SK-N-MC (cell line): ENCODE measurements around the gene DHCR7.

Source experiments
- DNase-seq: peaks from one replicate; pipeline ENCODE4 v3.0.0-alpha.2; 2011; ENCODE audit warnings: low read depth, low spot score
- H3K27ac ChIP-seq: fragments of 200-600 bp; sonication (generic); 2 replicates; pipeline ENCODE4 v1.5.1; 2016; ENCODE audit warnings: mixed run types
- H3K36me3 ChIP-seq: fragments of 200-600 bp; sonication (generic); 2 replicates; pipeline ENCODE4 v1.6.1; 2017; ENCODE audit warnings: antibody characterized with exemption, low read length, mixed read lengths; ENCODE audit not compliant: insufficient read depth
- H3K4me3 ChIP-seq: fragments of 200-600 bp; sonication (generic); 2 replicates; pipeline ENCODE4 v1.5.1; 2016
- H3K9ac ChIP-seq: fragments of 200-600 bp; sonication (generic); 2 replicates; pipeline ENCODE4 v1.8.0; 2017; ENCODE audit warnings: mixed run types, mixed read lengths; ENCODE audit not compliant: insufficient read length
- H3K9me3 ChIP-seq: fragments of 200-600 bp; sonication (generic); 2 replicates; pipeline ENCODE4 v1.6.1; 2017; ENCODE audit warnings: low read depth, mild to moderate bottlenecking, antibody characterized with exemption, low read length, moderate library complexity, mixed read lengths
- EZH2 ChIP-seq: fragments of 200-600 bp; sonication (generic); IDR thresholded peaks from one replicate; pipeline ENCODE4 v1.6.1; 2017; ENCODE audit warnings: antibody characterized with exemption
- FOXP2 ChIP-seq: optimal IDR thresholded peaks from 2 replicates; pipeline ENCODE3; 2011; ENCODE audit warnings: mild to moderate bottlenecking, moderate library complexity; ENCODE audit not compliant: insufficient read depth; ENCODE audit errors: extremely low read length, control extremely low read depth
- POLR2AphosphoS5 ChIP-seq: IDR thresholded peaks from 2 replicates; pipeline ENCODE4 v1.6.1; 2012; ENCODE audit warnings: mild to moderate bottlenecking, low read depth, low read length, borderline replicate concordance

The DHCR7 gene

DNA sequence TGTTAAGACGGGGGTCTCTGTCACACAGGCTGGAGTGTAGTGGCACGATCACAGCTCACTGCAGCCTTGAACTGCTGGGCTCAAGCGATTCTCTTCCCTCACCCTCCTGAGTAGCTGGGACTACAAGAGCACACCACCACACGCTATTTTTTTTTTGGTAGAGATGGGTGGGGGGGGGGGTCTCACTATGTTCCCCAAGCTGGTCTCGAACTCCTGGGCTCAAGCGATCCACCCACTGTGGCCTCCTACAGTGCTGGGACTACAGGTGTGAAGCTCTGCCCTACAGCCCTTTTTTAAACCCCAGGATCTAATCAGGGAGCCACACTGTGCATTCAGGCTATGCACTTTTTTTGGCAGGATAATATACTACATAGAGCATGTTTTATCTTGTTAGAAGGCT is 1.4 kb upstream of the DHCR7 start:
- no peak for TF ChIP-seq EZH2
- no peak for TF ChIP-seq FOXP2
- TF ChIP-seq POLR2AphosphoS5 = no peak
- peaks cover 36% of the 10 kb centered on the region for H3K36me3 ChIP-seq
- H3K9ac ChIP-seq = peak overlapping the region; percentile 83
- H3K27ac ChIP-seq = no peak overlapping the region; the same call in 1 of the 2 replicates
- peak overlapping the region; percentile 93 for H3K4me3 ChIP-seq
- DNase-seq = no peak
- H3K9me3 ChIP-seq = no peaks in the 10 kb centered on the region

DNA sequence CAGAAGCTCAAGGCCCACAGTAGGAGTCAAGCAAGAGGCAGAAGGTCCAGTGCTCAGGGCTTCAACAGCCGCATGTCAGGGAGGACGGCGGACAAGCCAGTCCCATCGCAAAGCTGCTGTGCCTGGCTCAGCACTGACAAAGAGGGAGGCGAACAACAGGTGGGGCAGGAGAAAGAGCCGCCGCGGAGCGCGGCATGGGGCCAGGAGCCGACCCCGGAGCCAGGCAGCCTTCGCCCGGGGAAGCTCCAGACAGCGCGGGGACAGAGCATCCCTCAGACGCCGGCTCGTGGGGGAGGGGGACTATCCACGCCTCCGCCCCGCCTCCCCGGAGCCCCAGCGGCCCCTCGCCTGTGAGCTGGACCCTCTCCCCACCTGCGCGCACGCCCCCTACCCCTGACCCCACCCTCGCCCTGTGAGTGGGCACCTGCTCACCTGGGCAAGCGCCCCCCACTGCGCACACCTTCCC is 369 bp downstream of the DHCR7 start:
- Histone ChIP-seq H3K4me3 (peak overlapping the region; percentile 93), H3K36me3 (peaks cover 54% of the 10 kb centered on the region), H3K9ac (peak overlapping the region; percentile 68), H3K9me3 (no peaks in the 10 kb centered on the region), H3K27ac (peak overlapping the region; percentile 55; the same call in 1 of the 2 replicates)
- DNase-seq = no peak
- TF ChIP-seq EZH2 (no peak), FOXP2 (no peak), POLR2AphosphoS5 (no peak)

DNA sequence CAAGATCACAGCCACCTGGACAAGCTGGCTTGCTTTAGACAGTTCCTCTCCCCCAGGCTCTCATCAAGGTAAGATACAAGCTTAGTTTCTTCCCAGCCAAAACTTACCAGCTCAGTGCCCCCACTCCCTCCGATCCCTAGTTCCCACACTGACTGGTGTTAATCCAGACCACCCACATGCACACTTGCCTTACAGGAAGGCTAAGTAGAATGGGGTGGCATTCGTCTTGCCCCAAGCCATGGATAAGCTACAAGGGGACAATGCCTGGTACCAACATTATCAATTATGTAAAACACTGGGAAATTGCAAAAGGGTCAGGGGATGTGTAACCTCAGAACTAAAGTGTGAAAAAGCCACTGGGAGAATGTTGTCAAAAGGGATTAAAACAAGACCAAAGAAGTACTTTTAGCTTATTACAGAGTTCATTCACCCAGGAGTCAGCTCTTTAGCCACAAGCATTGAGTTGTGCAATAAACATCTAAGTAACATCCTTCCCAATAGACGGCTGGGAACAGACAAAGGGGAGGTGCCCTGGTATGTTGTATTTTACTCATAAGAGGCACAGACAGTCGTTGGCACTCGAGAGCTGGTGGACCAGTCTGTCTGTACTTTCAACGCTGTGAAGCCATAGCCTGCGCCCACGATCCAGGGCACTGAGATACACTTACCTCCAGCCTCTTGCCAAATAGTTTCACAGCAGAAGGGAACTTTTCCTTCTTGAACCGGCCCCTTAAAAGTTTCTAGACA is 1.1 kb downstream of the DHCR7 start:
- Histone ChIP-seq H3K9ac (peak overlapping the region; percentile 4), H3K9me3 (no peaks in the 10 kb centered on the region), H3K27ac (no peak overlapping the region), H3K36me3 (peaks cover 58% of the 10 kb centered on the region), H3K4me3 (peak overlapping the region; percentile 93)
- TF ChIP-seq EZH2 (no peak), POLR2AphosphoS5 (no peak), FOXP2 (no peak)
- DNase-seq = no peak

DNA sequence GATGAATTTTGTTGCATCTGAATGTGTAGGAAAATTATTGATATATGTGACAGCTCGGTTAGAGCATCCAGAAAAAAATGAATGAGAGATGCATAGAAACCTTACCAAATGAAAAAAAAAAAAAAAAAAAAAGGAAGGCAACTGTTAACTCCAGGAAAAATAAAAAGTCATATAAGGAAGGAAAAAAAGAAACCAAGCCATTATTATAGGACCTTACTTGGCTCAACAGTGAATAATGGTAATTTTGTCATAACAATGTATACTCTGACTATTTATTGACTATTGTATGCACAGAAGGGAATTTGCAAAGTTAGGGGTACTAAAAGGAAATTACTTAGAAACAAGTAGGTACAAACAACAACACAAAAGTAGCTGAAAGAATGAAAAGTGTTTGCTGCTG is 2.0 kb downstream of the DHCR7 start:
- Histone ChIP-seq H3K36me3 (peaks cover 61% of the 10 kb centered on the region), H3K27ac (no peak overlapping the region), H3K9me3 (no peaks in the 10 kb centered on the region), H3K4me3 (peak overlapping the region; percentile 93; the same call in 1 of the 2 replicates), H3K9ac (no peak overlapping the region)
- no peak for TF ChIP-seq FOXP2
- TF ChIP-seq EZH2 = no peak
- TF ChIP-seq POLR2AphosphoS5 = no peak
- DNase-seq = no peak

DNA sequence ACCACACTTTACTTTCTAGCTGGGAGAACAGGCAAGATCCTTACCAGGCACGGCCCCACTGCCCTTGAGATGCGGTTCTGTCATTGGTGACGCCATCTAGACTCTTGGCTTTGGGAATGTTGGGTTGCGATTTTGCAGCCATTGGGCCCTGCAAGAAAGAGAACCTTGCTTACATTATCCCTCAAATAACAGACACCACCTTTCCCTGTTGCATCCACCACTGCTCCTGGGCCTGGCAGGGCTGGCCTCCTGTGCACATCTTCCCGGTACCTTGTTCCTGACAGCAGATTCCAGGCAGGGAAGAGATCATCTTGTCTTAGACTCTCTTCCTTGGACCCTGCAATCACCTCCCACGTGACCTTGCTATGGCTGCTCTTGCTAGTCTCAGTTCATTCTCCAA is 3.4 kb downstream of the DHCR7 start:
- Histone ChIP-seq H3K27ac (no peak overlapping the region), H3K36me3 (peaks cover 74% of the 10 kb centered on the region), H3K9ac (no peak overlapping the region), H3K4me3 (no peak overlapping the region), H3K9me3 (no peaks in the 10 kb centered on the region)
- no peak for TF ChIP-seq EZH2
- no peak for TF ChIP-seq FOXP2
- TF ChIP-seq POLR2AphosphoS5 = no peak
- DNase-seq = no peak

DNA sequence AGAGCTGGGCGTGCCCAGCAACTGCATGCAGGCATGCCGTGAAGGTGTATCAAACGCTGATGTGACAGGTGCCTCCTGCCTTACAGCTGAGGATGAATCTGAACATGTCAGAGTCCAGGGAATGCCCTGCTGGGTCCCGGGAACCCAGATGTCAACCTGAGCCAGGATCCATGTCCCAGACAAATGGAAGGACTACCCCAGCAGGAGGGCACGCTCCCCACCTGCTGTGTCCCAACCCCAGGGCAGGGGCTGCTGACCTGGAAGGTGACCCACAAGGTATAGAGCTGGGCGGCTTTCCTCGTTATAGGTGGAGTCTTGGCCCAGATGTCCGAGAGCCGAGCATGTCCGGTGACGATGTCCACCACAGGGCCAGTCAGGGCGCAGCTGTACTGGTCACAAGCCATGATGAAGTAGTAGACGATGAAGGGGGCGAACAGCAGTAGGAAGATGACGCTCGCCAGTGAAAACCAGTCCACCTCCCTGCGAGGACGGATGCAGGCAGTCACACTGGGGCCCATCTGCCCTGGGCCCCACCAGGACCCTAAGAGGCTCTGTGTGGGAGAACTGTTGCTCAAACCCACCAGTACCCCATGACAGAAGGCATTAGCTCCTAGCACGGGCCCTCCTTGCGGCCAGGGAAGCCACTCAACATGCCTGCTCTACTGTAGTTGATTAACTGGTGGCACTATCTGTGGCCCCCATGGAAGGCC is 4.3 kb downstream of the DHCR7 start:
- no peaks in the 10 kb centered on the region for H3K9me3 ChIP-seq
- peaks cover 83% of the 10 kb centered on the region for H3K36me3 ChIP-seq
- TF ChIP-seq EZH2 (no peak), POLR2AphosphoS5 (no peak), FOXP2 (no peak)
- DNase-seq = no peak
- no peak overlapping the region for H3K27ac ChIP-seq
- no peak overlapping the region for H3K9ac ChIP-seq
- no peak overlapping the region for H3K4me3 ChIP-seq

DNA sequence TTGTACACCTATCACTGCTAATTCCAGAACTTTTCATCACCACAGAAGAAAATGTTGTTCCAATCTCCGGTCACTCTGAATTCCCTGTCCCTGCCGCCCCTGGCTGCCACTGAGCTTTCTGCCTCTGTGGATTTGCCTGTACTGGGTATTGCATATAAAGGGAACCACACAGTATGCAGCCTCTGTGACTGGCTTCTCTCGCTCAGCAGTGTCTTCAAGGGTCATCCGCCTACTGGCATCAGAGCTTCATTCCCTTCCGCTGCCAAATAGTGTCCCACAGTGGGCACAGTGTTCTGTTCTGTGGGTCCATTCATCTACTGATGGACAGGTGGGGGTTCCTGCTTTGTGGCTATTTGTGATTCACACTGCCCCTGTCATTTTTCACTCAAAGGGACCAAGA is 5.3 kb downstream of the DHCR7 start:
- Histone ChIP-seq H3K27ac (no peak overlapping the region), H3K9me3 (no peaks in the 10 kb centered on the region), H3K4me3 (no peak overlapping the region), H3K9ac (no peak overlapping the region), H3K36me3 (peaks cover 93% of the 10 kb centered on the region)
- no peak for TF ChIP-seq EZH2
- no peak for TF ChIP-seq FOXP2
- no peak for TF ChIP-seq POLR2AphosphoS5
- DNase-seq = no peak

DNA sequence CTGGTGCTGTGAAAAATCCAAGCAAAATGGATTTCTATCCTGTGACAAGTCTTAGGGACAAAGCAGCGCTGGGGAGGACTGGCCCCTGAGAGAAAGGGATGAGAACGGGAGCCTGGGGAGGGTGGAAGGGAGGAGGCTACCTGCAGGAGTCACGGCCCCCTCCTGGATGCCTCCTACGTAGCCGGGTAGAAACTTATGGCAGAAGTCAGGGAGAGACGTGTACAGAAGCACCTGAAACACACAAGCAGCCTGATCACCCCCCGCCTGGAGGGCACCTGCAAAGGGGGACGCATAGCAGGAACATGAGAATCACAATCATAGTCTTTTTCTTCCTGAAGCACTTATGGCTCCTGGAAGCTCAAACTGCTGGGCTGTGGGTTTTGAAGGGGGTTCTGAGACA is 6.1 kb downstream of the DHCR7 start:
- TF ChIP-seq POLR2AphosphoS5 (no peak), EZH2 (no peak), FOXP2 (no peak)
- no peak overlapping the region for H3K9ac ChIP-seq
- no peak overlapping the region for H3K4me3 ChIP-seq
- DNase-seq = no peak
- H3K36me3 ChIP-seq = peaks cover 97% of the 10 kb centered on the region
- H3K9me3 ChIP-seq = no peaks in the 10 kb centered on the region
- no peak overlapping the region for H3K27ac ChIP-seq
